Subcutaneous adipose tissue (tissue), 4 donors: ENCODE data around the gene NR3C2. TPM values are rescaled to one million over a fixed set of nuclear protein-coding genes. Genes with fewer than 3 reads are reported as not detected.

Experiments used
- total RNA-seq, 4 donors: library from RNA; depleted of rRNA; stranded (reverse); fragments of >200 nt; gene quantifications; one replicate each; pipeline ENCODE4 v1.1.0, GENCODE V29; 2016
- TF ChIP-seq, protein P1 (sequence below): fragments of 450-650 bp; IDR thresholded peaks from one replicate; pipeline ENCODE4 v1.5.1; 2016; ENCODE audit warnings: low read depth, mild to moderate bottlenecking, control low read depth, antibody characterized with exemption, moderate library complexity

NR3C2 gene
- total RNA-seq, 4 donors from 2014 or later = 7.5 to 17.0 (median 8.9) TPM

DNA sequence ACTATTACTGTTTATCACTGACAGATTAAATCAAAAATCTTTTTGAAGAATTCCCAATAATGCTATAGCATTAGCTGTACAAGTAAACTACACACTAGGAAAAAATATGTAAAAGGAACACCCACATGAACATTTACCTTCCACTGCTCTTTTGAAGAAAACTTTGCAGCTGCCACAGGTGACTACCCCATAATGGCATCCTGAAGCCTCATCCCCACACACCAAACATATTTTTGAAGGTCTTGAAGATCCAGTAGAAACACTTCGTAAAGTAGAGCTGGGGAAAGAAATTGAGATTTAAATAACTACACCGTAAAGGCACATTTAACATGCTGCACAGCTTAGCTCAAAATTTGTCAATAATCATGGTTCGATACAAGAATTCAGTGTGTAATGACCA, 182.4 kb downstream of the NR3C2 start:
- TF ChIP-seq, protein P1, sequence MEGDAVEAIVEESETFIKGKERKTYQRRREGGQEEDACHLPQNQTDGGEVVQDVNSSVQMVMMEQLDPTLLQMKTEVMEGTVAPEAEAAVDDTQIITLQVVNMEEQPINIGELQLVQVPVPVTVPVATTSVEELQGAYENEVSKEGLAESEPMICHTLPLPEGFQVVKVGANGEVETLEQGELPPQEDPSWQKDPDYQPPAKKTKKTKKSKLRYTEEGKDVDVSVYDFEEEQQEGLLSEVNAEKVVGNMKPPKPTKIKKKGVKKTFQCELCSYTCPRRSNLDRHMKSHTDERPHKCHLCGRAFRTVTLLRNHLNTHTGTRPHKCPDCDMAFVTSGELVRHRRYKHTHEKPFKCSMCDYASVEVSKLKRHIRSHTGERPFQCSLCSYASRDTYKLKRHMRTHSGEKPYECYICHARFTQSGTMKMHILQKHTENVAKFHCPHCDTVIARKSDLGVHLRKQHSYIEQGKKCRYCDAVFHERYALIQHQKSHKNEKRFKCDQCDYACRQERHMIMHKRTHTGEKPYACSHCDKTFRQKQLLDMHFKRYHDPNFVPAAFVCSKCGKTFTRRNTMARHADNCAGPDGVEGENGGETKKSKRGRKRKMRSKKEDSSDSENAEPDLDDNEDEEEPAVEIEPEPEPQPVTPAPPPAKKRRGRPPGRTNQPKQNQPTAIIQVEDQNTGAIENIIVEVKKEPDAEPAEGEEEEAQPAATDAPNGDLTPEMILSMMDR = no peak

DNA sequence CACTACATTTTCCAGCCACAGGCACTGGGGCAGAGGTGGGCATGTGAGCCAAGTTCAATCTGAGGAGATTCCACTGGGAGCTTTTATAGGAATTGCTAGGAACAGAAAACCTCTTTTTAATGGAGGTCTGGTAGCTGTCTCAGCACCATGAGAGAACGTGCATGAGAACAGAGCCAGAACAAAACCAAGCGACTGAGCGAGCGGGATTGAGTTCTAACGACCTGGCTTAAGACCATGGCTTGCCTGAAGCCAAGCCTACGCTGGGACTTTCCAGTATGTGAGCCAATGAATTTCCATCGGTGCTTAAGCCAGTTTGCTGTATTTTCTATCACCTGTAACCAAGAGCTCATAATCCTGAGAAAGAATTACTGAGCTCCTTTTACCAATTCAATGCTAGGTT, 183.7 kb downstream of the NR3C2 start:
- TF ChIP-seq, protein P1 = no peak

DNA sequence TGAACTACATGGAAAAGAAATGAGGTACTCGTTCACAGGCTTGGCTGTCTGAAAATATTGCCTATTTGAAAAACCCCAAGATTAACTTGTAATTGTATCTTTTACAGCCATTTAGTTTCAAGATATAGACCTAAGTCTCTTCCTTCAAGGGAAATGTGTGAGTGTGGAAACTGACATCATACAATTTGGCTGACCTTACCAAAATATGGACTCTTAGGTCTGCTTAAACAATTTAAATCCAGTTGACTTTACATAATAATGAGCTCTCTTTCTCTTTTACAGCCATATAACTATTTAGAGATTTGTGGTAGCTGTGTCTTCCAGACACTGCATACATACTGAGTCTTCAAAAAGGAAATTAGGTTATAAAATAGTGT, 186.9 kb downstream of the NR3C2 start:
- TF ChIP-seq, protein P1 = no peak

DNA sequence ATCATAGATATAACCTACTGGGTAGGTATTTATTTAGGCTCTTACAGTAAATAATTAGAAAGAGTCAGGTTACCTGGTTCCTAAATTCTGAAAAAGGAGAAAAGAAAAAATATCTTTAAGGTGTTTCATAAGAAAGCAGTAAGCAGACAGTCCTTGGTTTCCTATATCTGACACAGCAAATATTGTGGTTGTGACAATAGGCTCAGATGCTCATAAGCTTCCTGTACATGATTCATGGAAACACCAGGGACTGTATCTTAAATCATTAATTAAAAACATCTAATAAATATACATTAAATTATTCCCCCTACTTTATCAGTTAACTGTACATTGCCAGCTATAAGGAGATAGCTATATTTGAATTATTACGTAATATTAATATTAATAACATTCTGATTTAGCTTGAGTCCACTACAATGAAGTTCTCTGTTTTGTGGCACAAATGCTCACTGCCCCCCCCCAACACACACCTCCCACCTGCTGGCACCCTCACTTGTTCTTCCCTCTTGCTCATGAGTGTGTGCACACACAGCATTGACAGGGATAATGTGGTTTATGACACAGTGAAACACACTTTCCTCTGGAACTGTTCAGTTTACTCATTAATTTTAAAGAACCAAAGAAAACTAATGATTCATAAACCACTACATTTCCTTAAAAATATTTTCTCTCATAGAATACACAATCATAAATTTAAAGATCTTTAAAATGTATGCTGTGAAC, 187.4 kb downstream of the NR3C2 start:
- TF ChIP-seq, protein P1 = no peak

DNA sequence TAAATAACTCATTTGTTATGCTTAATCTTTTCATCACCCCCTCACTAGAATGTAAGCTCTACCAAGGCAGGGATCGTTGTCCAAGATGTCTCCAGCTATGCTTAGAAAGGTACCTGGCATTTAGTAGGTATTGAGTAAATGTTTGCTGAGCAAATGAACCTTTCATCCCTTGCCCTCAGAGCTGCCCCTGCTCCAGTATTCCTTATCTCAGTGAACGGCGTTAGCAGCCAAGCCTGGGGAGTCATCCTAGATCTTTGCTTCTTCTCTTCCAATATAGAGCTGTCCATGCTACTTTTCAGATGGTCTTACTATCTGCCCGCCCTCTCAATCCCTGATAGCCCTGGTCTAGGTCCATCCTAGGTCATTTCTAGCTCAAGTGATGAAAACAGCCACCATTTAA, 188.4 kb downstream of the NR3C2 start:
- TF ChIP-seq, protein P1 = no peak

DNA sequence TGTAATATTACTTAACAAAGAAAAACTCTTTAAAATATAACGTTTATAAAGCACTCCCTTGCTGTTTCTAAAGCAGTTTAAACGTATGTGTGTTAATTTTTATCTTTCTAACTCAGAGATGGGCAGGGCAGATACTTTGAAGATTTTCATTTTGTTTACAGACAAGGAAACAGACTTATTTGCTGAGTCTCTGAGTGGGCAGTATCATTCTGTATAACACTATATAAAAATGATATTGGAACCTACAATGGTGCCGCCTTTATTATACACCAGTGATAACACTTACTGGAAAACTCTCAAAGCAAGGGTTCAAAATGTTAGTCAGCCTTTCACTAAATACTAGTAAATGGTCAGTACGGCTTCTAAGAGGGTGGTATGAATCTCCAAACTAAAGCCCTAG, 193.4 kb downstream of the NR3C2 start:
- TF ChIP-seq, protein P1 = no peak

DNA sequence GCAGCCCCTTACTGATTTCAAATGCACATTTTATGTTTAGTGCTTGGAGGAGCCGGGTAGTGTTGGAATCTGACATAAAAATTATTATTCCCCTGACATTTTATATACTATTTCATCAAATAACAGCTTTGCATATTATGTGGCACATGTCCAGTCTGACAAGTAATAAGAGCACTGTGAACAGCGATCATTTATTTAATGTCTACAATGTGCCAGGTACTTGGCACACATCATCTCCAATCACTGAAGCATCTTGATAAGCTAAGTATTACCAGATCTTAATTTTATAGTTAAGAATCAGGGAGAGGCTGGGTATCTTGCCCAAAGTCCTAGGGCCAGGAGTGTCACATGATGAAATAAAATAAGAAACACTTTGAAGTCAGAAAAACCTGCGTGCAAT, 197.2 kb downstream of the NR3C2 start:
- TF ChIP-seq, protein P1 = no peak
